Keratinocyte (primary cell): ENCODE results near the gene TIMM17B.

Experiments used
- EZH2 ChIP-seq: IDR thresholded peaks from one replicate; pipeline ENCODE4 v1.6.1; 2012; ENCODE audit warnings: inconsistent platforms, mild to moderate bottlenecking, low read length, moderate library complexity
- TF ChIP-seq, protein P1 (sequence below), 3 experiments: IDR thresholded peaks in 1 of 3; conservative IDR thresholded peaks in 1 of 3; optimal IDR thresholded peaks in 1 of 3; 2 replicates in 2 of 3; 3 replicates in 1 of 3; pipeline versions ENCODE3 to v1.5.1; 2011; ENCODE audit warnings: low read length in 3 of 3, mild to moderate bottlenecking in 3 of 3, moderate library complexity in 2 of 3, control low read depth in 1 of 3, inconsistent platforms in 1 of 3; ENCODE audit not compliant: insufficient read depth in 2 of 3; ENCODE audit errors: extremely low read depth in 1 of 3

DNA sequence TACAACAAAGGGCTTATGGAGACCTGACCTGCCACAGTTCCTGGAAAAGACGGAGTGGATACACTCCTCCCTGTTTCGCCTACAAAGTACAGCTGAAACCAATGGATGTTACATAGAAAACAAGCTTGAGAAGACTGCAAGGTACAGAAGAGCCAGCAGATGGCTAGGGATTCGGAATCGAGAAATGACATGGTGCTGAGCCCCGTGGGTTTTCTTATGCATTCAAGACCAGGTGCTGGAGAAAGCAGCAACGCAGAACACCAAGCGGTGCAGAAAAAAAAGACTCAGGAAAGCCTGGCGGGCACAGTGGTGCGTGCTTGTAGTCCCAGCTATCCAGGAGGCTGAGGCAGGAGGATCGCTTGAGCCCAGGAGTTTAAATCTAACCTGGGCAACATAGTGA, 13.8 kb downstream of the TIMM17B start:
- TF ChIP-seq, protein P1, sequence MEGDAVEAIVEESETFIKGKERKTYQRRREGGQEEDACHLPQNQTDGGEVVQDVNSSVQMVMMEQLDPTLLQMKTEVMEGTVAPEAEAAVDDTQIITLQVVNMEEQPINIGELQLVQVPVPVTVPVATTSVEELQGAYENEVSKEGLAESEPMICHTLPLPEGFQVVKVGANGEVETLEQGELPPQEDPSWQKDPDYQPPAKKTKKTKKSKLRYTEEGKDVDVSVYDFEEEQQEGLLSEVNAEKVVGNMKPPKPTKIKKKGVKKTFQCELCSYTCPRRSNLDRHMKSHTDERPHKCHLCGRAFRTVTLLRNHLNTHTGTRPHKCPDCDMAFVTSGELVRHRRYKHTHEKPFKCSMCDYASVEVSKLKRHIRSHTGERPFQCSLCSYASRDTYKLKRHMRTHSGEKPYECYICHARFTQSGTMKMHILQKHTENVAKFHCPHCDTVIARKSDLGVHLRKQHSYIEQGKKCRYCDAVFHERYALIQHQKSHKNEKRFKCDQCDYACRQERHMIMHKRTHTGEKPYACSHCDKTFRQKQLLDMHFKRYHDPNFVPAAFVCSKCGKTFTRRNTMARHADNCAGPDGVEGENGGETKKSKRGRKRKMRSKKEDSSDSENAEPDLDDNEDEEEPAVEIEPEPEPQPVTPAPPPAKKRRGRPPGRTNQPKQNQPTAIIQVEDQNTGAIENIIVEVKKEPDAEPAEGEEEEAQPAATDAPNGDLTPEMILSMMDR (optimal IDR thresholded peaks at IDR 0.05 in 1 of 3, IDR thresholded peaks at IDR 0.05 in 1 of 3, conservative IDR thresholded peaks at IDR 0.05 in 1 of 3; ENCODE audit: extremely low read depth in 1 of 3, insufficient read depth in 2 of 3, low read length in 3 of 3): no peak
- no peak for TF ChIP-seq EZH2
